Natural killer cell (primary cell): ENCODE results near the gene PCDHGB5. TPM values are rescaled to one million over a fixed set of nuclear protein-coding genes. Genes with fewer than 3 reads are reported as not detected.

Experiments used
- ATAC-seq, 3 donors: fragments of 150-1000 bp in 2 of 3; fragments of 200-7000 bp in 1 of 3; cut with Tn5 transposase; 1 replicate in 1 of 3; 2 replicates in 2 of 3; pipeline ENCODE4 v1.10.0; 2021; ENCODE audit warnings: mild to moderate bottlenecking in 2 of 3, moderate library complexity in 2 of 3
- DNase-seq, 2 donors: peaks; one replicate each; pipeline versions ENCODE4 v3.0.0 to v3.0.0-alpha.2; 2013 to 2021; ENCODE audit warnings: mixed read lengths in 1 of 2
- H3K27ac ChIP-seq: one replicate; pipeline ENCODE4 v1.5.1; 2013; ENCODE audit warnings: mild to moderate bottlenecking, low read length
- H3K27me3 ChIP-seq: one replicate; pipeline ENCODE4 v1.6.1; 2013; ENCODE audit warnings: low read length; ENCODE audit not compliant: control insufficient read depth, insufficient read depth
- H3K36me3 ChIP-seq: one replicate; pipeline ENCODE4 v1.6.1; 2013; ENCODE audit warnings: low read length; ENCODE audit not compliant: control insufficient read depth, insufficient read depth
- H3K4me1 ChIP-seq: one replicate; pipeline ENCODE4 v1.6.1; 2013; ENCODE audit warnings: low read length; ENCODE audit not compliant: control insufficient read depth, insufficient read depth
- H3K4me3 ChIP-seq: one replicate; pipeline ENCODE4 v1.5.1; 2013; ENCODE audit warnings: low read length
- H3K9me3 ChIP-seq: one replicate; pipeline ENCODE4 v1.6.1; 2013; ENCODE audit warnings: low read length; ENCODE audit not compliant: control insufficient read depth, insufficient read depth
- H3K27ac Mint-ChIP-seq, 2 donors: one replicate each; pipeline ENCODE4 v1.8.0; 2022; ENCODE audit warnings: mild to moderate bottlenecking in 2 of 2, mixed read lengths in 2 of 2, moderate library complexity in 1 of 2
- H3K27me3 Mint-ChIP-seq, 2 donors: one replicate each; pipeline ENCODE4 v1.8.0; 2022; ENCODE audit warnings: low read depth in 2 of 2, mixed read lengths in 2 of 2
- H3K36me3 Mint-ChIP-seq: one replicate; pipeline ENCODE4 v1.8.0; 2022; ENCODE audit warnings: mixed read lengths
- H3K4me1 Mint-ChIP-seq, 2 donors: one replicate each; pipeline ENCODE4 v1.8.0; 2022; ENCODE audit warnings: mixed read lengths in 2 of 2
- H3K4me3 Mint-ChIP-seq: one replicate; pipeline ENCODE4 v1.8.0; 2022; ENCODE audit warnings: mild to moderate bottlenecking, moderate library complexity, mixed read lengths
- H3K9me3 Mint-ChIP-seq, 2 donors: one replicate each; pipeline ENCODE4 v1.8.0; 2022; ENCODE audit warnings: mixed read lengths in 2 of 2
- WGBS: methylation state at CpG from one replicate; pipeline ENCODE4 v1.1.7; 2013; ENCODE audit warnings: missing lambda C conversion rate; ENCODE audit not compliant: insufficient coverage; 5-methylcytosine and 5-hydroxymethylcytosine counted together
- intact Hi-C: fragments of 100-400 bp; cut with micrococcal nuclease; formaldehyde crosslinking; loops from one replicate; pipeline ENCODE4 v1.14.2; 2022
- total RNA-seq, 4 donors: library from RNA; stranded (reverse); fragments of 120-200 nt in 1 of 4; gene quantifications; one replicate each; pipeline versions ENCODE4 v1.2.3 to v1.2.4, GENCODE V29; 2013 to 2022
- TF ChIP-seq, protein P1 (sequence below): fragments of 200-600 bp; IDR thresholded peaks from one replicate; pipeline ENCODE4 v1.8.0; 2022; ENCODE audit warnings: antibody characterized with exemption

The PCDHGB5 gene
- total RNA-seq, 3 donors from 2014 or later (not counting 1 experiment from before 2014, with no cell fraction given): 1.3 to 4.2 (median 3.1) TPM

GRCh38 chr5:141421489-141421855 lies 23.7 kb downstream of the PCDHGB5 start:
- TF ChIP-seq, protein P1, sequence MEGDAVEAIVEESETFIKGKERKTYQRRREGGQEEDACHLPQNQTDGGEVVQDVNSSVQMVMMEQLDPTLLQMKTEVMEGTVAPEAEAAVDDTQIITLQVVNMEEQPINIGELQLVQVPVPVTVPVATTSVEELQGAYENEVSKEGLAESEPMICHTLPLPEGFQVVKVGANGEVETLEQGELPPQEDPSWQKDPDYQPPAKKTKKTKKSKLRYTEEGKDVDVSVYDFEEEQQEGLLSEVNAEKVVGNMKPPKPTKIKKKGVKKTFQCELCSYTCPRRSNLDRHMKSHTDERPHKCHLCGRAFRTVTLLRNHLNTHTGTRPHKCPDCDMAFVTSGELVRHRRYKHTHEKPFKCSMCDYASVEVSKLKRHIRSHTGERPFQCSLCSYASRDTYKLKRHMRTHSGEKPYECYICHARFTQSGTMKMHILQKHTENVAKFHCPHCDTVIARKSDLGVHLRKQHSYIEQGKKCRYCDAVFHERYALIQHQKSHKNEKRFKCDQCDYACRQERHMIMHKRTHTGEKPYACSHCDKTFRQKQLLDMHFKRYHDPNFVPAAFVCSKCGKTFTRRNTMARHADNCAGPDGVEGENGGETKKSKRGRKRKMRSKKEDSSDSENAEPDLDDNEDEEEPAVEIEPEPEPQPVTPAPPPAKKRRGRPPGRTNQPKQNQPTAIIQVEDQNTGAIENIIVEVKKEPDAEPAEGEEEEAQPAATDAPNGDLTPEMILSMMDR: no peak
- Mint-ChIP-seq H3K36me3 (peaks cover 16% of the 10 kb centered on the region), H3K9me3 (peaks cover 0 to 5% of the 10 kb centered on the region in 2 donors), H3K4me3 (peak overlapping the region; percentile 58), H3K4me1 (peaks cover 10 to 18% of the 10 kb centered on the region in 2 donors), H3K27me3 (peaks cover 55 to 57% of the 10 kb centered on the region in 2 donors), H3K27ac (no peak overlapping the region)
- H3K4me3 ChIP-seq: no peak overlapping the region
- no peak overlapping the region for H3K27ac ChIP-seq
- intact Hi-C loops: loop anchor here (5.0 kb wide), 1 partner anchor 34 kb away; the partner anchor contains the start of gene PCDHGB4
- ATAC-seq (no peak), DNase-seq (no peak)
- WGBS: 15% methylated on average over 13 of the region's 13 CpGs
- peaks cover 11% of the 10 kb centered on the region for H3K4me1 ChIP-seq
- H3K9me3 ChIP-seq: peaks cover 36% of the 10 kb centered on the region
- H3K27me3 ChIP-seq: peaks cover 70% of the 10 kb centered on the region
- H3K36me3 ChIP-seq: no peaks in the 10 kb centered on the region

GRCh38 chr5:141422742-141423291 lies 25.1 kb downstream of the PCDHGB5 start:
- Histone ChIP-seq H3K27me3 (peaks cover 64% of the 10 kb centered on the region), H3K9me3 (peaks cover 33% of the 10 kb centered on the region), H3K36me3 (no peaks in the 10 kb centered on the region), H3K4me3 (no peak overlapping the region), H3K4me1 (peaks cover 6% of the 10 kb centered on the region), H3K27ac (no peak overlapping the region)
- Mint-ChIP-seq H3K27me3 (peaks cover 47 to 50% of the 10 kb centered on the region in 2 donors), H3K4me3 (no peak overlapping the region), H3K4me1 (peaks cover 4 to 12% of the 10 kb centered on the region in 2 donors), H3K9me3 (peaks cover 0 to 4% of the 10 kb centered on the region in 2 donors), H3K27ac (no peak overlapping the region), H3K36me3 (peaks cover 11% of the 10 kb centered on the region)
- DNase-seq (no peak), ATAC-seq (no peak)
- TF ChIP-seq, protein P1: no peak
- 32% methylated on average over 42 of the region's 42 CpGs for WGBS
- intact Hi-C loops: loop anchor here (5.0 kb wide), 1 partner anchor 36 kb away; the partner anchor contains the start of gene PCDHGB4

DNA sequence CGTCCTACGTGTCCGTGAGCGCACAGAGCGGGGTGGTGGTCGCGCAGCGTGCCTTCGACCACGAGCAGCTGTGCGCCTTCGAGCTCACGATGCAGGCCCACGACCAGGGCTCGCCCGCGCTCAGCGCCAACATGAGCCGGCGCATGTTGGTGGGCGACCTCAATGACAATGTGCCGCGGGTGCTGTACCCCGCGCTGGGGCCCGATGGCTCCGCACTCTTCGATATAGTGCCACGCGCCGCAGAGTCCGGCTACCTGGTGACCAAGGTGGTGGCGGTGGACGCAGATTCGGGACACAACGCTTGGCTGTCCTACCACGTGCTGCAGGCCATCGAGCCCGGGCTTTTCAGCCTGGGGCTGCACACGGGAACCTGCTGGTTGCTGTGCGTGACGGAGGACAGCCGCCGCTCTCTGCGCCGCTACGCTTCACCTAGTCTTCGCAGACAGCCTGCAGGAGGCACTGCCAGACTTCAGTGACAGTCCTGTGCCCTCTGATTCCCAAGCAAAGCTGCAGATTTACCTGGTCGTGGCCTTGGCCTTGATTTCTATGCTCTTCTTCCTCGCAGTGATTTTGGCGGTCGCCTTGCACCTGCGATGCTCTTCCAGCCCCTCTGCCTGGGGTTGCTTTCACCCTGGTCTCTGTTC lies 30.2 kb downstream of the PCDHGB5 start:
- Mint-ChIP-seq H3K4me3 (no peak overlapping the region), H3K36me3 (peaks cover 9% of the 10 kb centered on the region), H3K27ac (no peak overlapping the region), H3K4me1 (peaks cover 8 to 16% of the 10 kb centered on the region in 2 donors), H3K9me3 (peaks cover 0 to 11% of the 10 kb centered on the region in 2 donors), H3K27me3 (peaks cover 35 to 43% of the 10 kb centered on the region in 2 donors)
- ATAC-seq (no peak), DNase-seq (no peak)
- TF ChIP-seq, protein P1: no peak
- Histone ChIP-seq H3K27ac (no peak overlapping the region), H3K4me3 (no peak overlapping the region), H3K4me1 (peaks cover 15% of the 10 kb centered on the region), H3K9me3 (peaks cover 28% of the 10 kb centered on the region), H3K36me3 (no peaks in the 10 kb centered on the region), H3K27me3 (peaks cover 64% of the 10 kb centered on the region)
- WGBS: 61% methylated on average over 53 of the region's 53 CpGs
- intact Hi-C loops: no loop called here
